ENCODE data around the gene PARVG. TPM values are rescaled to one million over a fixed set of nuclear protein-coding genes. Genes with fewer than 3 reads are reported as not detected.

Gene PARVG
- total RNA-seq, 1 donor from 2014 or later = 19.9 TPM

GRCh38 chr22:44154436-44154942 is 26.2 kb upstream of the PARVG start:
- Histone ChIP-seq H3K36me3 (peaks cover 0 to 3% of the 10 kb centered on the region in 2 donors), H3K4me1 (no peaks in the 10 kb centered on the region), H3K4me3 (no peak overlapping the region), H3K27ac (no peak overlapping the region), H3K9me3 (no peaks in the 10 kb centered on the region), H3K27me3 (no peaks in the 10 kb centered on the region)
- DNase-seq (ENCODE audit: low spot score in 2 of 2) = no peak
- no peak for TF ChIP-seq CTCF (IDR thresholded peaks at IDR 0.05)
- intact Hi-C loops (cut with DNase I) = no loop called here

DNA sequence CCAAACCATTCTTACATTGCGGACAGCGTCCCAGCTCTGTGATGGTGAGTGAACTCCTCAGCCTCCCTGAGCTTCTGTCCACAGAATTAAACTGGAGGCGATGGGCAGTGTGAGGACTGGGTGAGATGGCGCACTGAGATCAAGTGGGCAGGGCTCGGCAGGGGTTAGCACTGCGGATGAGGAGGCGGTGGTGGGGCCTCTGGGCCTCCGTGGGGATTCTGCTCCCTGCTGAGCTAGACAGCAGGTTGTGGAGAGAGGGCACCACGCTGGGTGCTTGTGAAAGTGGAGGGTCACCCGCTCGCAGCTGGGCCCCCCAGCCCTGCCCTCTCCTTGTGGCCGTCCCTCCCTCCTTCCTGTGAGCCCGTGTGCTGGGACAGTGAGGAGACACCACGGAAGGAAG is 25.6 kb upstream of the PARVG start:
- Histone ChIP-seq H3K27ac (no peak overlapping the region), H3K9me3 (no peaks in the 10 kb centered on the region), H3K4me1 (no peaks in the 10 kb centered on the region), H3K4me3 (no peak overlapping the region), H3K36me3 (peaks cover 0 to 3% of the 10 kb centered on the region in 2 donors), H3K27me3 (no peaks in the 10 kb centered on the region)
- intact Hi-C loops (cut with DNase I) = no loop called here
- DNase-seq (ENCODE audit: low spot score in 2 of 2) = no peak
- TF ChIP-seq CTCF (IDR thresholded peaks at IDR 0.05) = no peak

GRCh38 chr22:44157916-44158618 is 22.7 kb upstream of the PARVG start:
- Histone ChIP-seq H3K27me3 (no peaks in the 10 kb centered on the region), H3K4me1 (no peaks in the 10 kb centered on the region), H3K9me3 (no peaks in the 10 kb centered on the region), H3K36me3 (peaks cover 0 to 3% of the 10 kb centered on the region in 2 donors), H3K4me3 (no peak overlapping the region), H3K27ac (no peak overlapping the region)
- intact Hi-C loops (cut with DNase I) = no loop called here
- DNase-seq (ENCODE audit: low spot score in 2 of 2) = no peak
- TF ChIP-seq CTCF (IDR thresholded peaks at IDR 0.05) = no peak

- H3K9me3 ChIP-seq = no peaks in the 10 kb centered on the region
- no peak overlapping the region for H3K4me3 ChIP-seq
- DNase-seq (ENCODE audit: low spot score in 2 of 2) = no peak
- no peaks in the 10 kb centered on the region for H3K27me3 ChIP-seq
- no peak overlapping the region for H3K27ac ChIP-seq
- H3K36me3 ChIP-seq = peaks cover 0 to 3% of the 10 kb centered on the region in 2 donors
- H3K4me1 ChIP-seq = no peaks in the 10 kb centered on the region
- intact Hi-C loops (cut with DNase I) = no loop called here
- no peak for TF ChIP-seq CTCF (IDR thresholded peaks at IDR 0.05)
Measured at GRCh38 chr22:44158816-44159215, 21.9 kb upstream of the PARVG start.

DNA sequence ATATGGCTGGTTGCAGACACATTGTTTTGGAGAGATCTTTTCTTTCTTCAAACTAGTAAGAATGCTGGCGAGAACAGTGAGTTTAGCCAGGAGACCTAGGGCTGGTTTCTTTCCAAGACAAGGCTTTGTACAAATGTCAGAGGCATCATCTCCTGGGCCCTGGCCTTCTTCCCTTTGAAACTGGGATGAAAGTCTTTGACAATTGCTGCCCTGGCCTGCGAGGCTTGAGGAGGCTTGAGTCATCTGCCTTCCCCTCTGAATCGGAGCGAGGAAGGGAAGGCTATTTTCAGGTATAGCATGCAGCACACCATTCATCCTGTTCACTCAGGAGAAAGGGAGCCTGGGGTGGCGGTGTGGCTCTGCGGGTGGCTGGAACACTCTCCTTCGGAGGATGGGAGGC is 21.5 kb upstream of the PARVG start:
- no peak for TF ChIP-seq CTCF (IDR thresholded peaks at IDR 0.05)
- no peak for DNase-seq (ENCODE audit: low spot score in 2 of 2)
- intact Hi-C loops (cut with DNase I) = no loop called here
- H3K36me3 ChIP-seq = peaks cover 0 to 3% of the 10 kb centered on the region in 2 donors
- H3K4me3 ChIP-seq = no peak overlapping the region
- H3K27me3 ChIP-seq = no peaks in the 10 kb centered on the region
- no peaks in the 10 kb centered on the region for H3K9me3 ChIP-seq
- H3K4me1 ChIP-seq = no peaks in the 10 kb centered on the region
- no peak overlapping the region for H3K27ac ChIP-seq
